IPS-20b (cell line): Measurements from ENCODE around the gene LIN37.

ENCODE experiments used
- H3K27ac ChIP-seq: one replicate; pipeline ENCODE4 v1.5.1; 2013; ENCODE audit warnings: low read length
- H3K27me3 ChIP-seq: 2 replicates; pipeline ENCODE4 v1.6.1; 2013; ENCODE audit warnings: mild to moderate bottlenecking, low read length, inconsistent platforms; ENCODE audit not compliant: insufficient read depth
- H3K36me3 ChIP-seq: 2 replicates; pipeline ENCODE4 v1.6.1; 2013; ENCODE audit warnings: low read depth, mild to moderate bottlenecking, inconsistent platforms, low read length, moderate library complexity; ENCODE audit not compliant: insufficient read depth
- H3K4me1 ChIP-seq: 2 replicates; pipeline ENCODE4 v1.6.1; 2013; ENCODE audit warnings: mild to moderate bottlenecking, control low read depth, inconsistent platforms, low read length, moderate library complexity; ENCODE audit not compliant: insufficient read depth
- H3K4me3 ChIP-seq: 2 replicates; pipeline ENCODE4 v1.5.1; 2013; ENCODE audit warnings: mild to moderate bottlenecking, low read length, inconsistent platforms
- H3K9ac ChIP-seq: 2 replicates; pipeline ENCODE4 v1.6.1; 2013; ENCODE audit warnings: low read depth, mild to moderate bottlenecking, inconsistent platforms, low read length, moderate library complexity
- H3K9me3 ChIP-seq: 2 replicates; pipeline ENCODE4 v1.6.1; 2013; ENCODE audit warnings: mild to moderate bottlenecking, low read depth, low read length, inconsistent platforms; ENCODE audit not compliant: insufficient read depth

The LIN37 gene, protein sequence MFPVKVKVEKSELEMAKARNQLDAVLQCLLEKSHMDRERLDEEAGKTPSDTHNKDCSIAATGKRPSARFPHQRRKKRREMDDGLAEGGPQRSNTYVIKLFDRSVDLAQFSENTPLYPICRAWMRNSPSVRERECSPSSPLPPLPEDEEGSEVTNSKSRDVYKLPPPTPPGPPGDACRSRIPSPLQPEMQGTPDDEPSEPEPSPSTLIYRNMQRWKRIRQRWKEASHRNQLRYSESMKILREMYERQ

DNA sequence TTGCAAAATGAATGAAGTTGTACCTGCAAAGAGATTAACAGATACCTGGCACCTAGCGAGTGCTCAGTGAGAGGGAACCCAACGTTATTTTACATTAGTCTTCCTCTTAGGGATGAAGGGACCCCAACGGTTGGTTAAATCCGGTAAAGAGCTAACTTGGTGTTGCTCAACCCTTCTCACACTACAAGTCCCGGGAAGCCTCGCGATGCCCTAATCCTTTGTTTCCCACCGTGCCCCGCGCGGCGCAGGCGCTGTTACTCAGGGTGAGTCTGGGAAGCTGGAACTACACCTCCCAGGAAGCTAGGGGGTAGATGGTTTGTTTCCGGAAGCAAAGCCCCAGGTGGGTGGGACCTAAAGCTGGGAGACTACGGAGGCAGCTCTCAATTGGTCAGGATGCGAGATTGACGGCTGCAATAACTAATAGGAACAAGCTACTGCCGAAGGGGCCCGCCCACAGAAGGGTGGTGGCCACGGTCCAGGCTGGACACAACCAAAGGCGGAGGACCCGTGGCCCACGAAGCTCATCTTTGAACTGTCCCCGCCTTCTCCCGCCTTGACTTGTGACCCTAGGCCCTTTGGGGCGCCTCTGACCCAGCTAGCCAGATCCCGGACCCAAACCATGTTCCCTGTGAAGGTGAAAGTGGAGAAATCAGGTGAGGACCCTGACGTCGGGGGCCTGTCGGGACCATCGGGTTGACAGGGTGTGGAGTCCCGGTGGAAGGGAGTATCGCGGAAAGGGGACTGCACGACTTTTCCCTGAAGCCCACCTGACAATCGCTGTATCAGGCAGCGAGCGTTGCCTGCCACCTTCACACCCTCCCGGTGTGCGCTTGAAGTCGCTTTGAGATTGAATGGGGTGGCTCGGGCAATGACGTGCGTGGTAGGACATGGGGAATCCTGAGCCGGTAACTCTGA is at the start of gene LIN37:
Gene LIN37, plus strand, starts transcription at position 471 of the 915 bp plus-strand sequence. Its CDS starts 149 bp downstream, at position 620.
- no peaks in the 10 kb centered on the region for H3K36me3 ChIP-seq

DNA sequence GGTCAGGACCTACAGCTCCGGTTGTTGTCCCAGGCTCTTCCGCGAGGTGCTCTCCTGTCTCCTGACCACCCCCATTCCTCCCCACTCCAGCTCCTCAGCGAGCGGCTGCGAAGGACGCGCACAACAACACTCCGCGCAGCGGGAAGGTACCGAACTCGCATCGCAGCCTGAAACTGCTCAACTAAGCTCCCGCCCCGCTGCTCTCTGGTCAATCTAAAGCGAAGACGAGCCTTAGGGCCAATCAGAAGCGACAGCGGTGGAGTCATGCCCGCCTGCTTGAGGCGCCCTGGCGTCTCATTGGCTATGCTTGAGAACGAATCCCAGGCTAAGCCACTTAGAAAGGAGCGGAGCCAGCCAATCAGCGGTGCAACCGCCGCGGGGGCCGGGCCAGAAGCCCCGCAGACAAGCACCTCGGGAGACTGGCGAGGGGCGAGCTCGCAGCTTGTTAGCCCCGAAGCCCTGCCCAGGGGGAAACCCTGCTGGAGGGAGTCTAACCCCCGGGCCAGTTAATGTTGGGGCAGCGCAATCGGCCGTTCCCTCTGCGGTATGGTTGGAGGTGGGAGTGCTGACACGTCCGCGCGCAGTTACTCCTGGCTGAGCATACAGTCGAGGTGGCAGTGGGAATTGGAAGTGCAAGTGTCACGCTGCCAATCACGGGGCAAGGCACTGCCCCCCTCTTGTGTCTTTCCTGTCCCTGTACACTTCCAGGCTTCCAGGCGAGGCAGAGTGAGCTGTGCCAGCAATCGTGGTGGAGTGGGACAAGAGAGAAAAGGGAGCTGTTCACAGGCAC is 46.0 kb upstream of the LIN37 start:
- Histone ChIP-seq H3K9ac (no peak overlapping the region), H3K4me1 (no peaks in the 10 kb centered on the region), H3K4me3 (peak overlapping the region; percentile 76), H3K27ac (no peak overlapping the region), H3K36me3 (no peaks in the 10 kb centered on the region), H3K27me3 (peaks cover 29% of the 10 kb centered on the region), H3K9me3 (no peaks in the 10 kb centered on the region)

More for the DNA sequence above, at the start of gene LIN37:
- H3K4me1 ChIP-seq, result peaks cover 3% of the 10 kb centered on the region; the same call in 1 of the 2 replicates
- H3K9ac ChIP-seq, result peak within 1 kb of the TSS; percentile 63
- no peak within 1 kb of the TSS for H3K27ac ChIP-seq
- H3K27me3 ChIP-seq, result no peaks in the 10 kb centered on the region
- H3K9me3 ChIP-seq, result no peaks in the 10 kb centered on the region
- peak within 1 kb of the TSS; percentile 89 for H3K4me3 ChIP-seq

DNA sequence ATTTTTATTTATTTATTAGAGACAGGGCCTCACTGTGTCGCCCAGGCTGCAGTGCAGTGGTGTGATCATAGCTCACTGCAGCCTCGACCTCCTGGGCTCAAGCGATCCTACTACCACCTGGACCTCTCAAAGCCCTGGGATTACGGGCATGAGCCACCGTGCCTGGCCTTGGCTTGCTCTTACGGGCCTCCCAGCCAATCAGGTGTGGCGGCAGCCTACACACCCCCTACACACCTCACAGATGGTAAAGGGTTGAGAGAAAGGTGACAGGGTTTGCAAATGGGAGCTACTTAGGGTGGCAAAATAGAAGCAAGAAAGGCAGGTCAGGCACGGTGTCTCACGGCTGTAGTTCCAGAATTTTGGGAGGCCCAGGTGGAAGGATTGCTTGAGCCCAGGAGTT is 45.0 kb upstream of the LIN37 start:
- Histone ChIP-seq H3K9ac (no peak overlapping the region), H3K9me3 (no peaks in the 10 kb centered on the region), H3K27me3 (peaks cover 35% of the 10 kb centered on the region), H3K4me3 (no peak overlapping the region), H3K36me3 (no peaks in the 10 kb centered on the region), H3K4me1 (no peaks in the 10 kb centered on the region), H3K27ac (no peak overlapping the region)

DNA sequence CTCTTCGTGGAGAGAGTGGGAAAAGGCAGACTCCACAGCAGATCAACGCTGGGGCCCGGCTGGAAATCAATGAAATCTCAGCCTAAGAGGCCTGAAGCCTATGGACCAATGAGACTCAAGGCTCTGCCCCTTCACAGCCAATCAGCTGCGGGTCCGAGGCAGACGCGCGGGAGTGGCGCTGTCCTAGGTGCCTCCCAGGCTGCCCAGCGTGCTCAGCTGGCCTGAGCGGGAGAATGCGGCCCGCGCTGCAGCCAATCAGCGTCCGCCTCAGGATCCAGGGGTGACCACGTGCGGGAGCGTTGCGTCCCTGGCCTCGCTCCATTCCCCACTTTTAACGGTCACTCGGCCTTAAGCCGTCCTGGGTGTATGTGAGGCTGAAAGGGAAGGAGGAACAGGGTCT is 44.2 kb upstream of the LIN37 start, which contains the start of gene ZBTB32:
Gene ZBTB32, plus strand, starts transcription at position 341 of the 400 bp plus-strand sequence. CDS start 10,069 bp downstream, outside the sequence.
- H3K36me3 ChIP-seq, result no peaks in the 10 kb centered on the region
- no peak within 1 kb of the TSS for H3K4me3 ChIP-seq
- H3K27ac ChIP-seq, result no peak within 1 kb of the TSS
- no peaks in the 10 kb centered on the region for H3K9me3 ChIP-seq
- no peaks in the 10 kb centered on the region for H3K4me1 ChIP-seq
- H3K9ac ChIP-seq, result no peak within 1 kb of the TSS
- H3K27me3 ChIP-seq, result peaks cover 37% of the 10 kb centered on the region

DNA sequence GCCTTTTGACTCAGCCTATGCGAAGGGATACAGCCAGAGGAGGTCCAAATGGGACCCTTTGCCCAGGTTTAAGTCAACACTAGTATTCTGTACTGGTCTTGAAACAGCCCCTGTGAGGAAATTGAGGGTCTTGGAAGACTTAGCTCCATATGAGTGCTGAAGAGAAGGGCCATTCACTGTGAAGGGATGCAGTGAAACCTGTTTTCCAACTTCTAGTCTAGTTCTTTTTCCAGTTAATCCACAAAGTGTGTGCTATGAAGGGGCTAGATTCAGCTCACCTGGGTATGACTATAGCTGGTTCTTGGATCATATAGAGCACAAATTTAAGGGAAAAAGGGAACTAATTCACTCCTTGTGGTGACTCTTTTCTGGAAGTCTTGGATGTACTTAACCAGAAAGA is 40.0 kb upstream of the LIN37 start:
- Histone ChIP-seq H3K27me3 (peaks cover 27% of the 10 kb centered on the region), H3K9ac (no peak overlapping the region), H3K4me3 (no peak overlapping the region), H3K27ac (no peak overlapping the region), H3K4me1 (peaks cover 4% of the 10 kb centered on the region; the same call in 1 of the 2 replicates), H3K36me3 (no peaks in the 10 kb centered on the region), H3K9me3 (no peaks in the 10 kb centered on the region)

DNA sequence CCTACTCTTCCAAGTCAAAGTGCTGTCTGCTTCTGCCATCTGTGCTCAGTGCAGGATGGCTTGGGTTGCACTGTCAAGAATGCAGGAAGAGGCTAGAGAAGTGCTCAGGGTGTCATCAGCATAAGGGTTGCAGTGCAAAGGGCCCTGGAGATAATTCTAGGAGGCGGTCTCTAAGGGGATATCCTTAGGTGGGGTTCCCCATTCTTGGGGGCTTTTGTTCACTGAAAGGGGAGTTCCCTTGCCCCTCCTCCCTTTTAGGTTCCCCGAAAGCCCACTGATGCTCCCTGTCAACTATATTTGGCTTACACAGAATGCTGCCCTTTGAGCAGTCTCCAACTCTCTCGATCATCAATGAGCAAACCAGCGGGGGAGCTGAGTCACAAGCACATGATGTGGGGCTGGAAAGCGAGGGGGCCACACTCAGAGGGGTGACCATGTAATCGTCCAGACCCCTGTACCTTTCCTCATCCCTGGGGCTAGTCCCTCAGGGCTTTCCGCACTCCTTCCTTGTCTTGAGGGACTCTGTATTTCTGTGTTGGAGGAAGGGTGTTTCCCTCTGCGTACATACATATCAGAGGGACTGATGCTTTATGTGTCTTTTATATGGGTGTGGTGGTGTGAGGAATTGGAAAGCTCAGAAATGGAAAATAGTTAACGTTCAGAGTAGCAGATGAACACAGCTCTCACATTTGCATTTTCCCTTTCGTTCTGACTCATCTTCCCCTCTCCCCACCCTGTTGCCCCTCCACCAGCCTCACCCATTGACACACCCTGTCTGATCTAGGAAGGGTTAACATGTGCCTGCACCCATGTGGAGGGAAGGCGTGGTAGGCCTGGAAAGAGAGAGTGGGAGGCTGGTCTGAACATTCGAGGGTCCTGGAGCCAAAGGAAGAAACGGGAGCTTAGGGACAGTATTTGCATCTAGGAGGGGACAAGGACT is 37.3 kb upstream of the LIN37 start:
- H3K4me1 ChIP-seq, result peaks cover 19% of the 10 kb centered on the region
- H3K9ac ChIP-seq, result no peak overlapping the region
- no peaks in the 10 kb centered on the region for H3K9me3 ChIP-seq
- H3K4me3 ChIP-seq, result no peak overlapping the region
- peaks cover 16% of the 10 kb centered on the region for H3K27me3 ChIP-seq
- H3K27ac ChIP-seq, result no peak overlapping the region
- no peaks in the 10 kb centered on the region for H3K36me3 ChIP-seq

DNA sequence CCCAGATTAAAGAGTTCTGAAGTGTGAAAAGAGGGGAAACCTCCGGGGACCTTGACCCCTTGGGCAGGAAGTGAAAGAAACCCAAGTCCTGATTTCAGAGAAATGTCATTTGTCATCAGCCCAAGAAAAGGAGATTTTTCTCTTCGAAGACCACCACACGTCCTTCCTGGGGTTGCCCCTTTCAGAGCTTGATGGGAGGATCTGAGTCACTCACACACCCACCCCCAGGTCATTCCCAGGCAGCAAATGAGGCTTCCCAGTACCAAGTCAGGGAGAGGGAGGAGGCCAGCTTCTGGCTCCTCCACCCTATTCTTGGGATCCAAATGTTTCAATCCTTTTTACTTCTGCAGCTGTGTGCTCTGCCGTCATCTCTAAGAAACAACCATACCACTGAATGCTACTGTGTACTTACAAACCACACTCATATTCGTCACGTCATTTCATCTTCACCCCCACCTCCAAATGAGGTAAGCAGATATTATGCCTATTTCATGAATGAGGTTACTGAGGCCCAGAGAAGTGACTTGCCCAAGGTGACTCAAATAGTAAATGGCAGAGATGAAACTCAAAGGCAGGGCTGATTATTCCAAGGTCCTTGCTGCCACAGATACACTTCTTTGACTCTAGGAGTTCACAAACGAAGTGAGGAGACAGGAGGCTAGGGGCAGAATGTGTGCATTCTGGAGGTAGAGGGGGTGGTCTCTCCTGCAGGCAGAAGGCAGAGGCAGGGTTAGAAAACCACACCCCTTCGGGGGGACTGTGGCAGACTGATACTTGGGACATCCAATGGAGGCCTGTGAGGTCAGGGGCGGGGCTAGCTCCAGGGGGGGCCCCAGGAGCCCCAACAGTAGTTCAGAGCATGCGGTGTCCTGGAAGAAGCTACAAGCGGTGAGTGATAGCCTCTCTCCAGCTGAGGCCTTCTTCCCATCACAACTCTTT is 35.5 kb upstream of the LIN37 start:
- H3K4me3 ChIP-seq, result no peak overlapping the region
- H3K27me3 ChIP-seq, result peaks cover 16% of the 10 kb centered on the region
- no peak overlapping the region for H3K9ac ChIP-seq
- H3K4me1 ChIP-seq, result peaks cover 19% of the 10 kb centered on the region
- H3K9me3 ChIP-seq, result no peaks in the 10 kb centered on the region
- no peaks in the 10 kb centered on the region for H3K36me3 ChIP-seq
- no peak overlapping the region for H3K27ac ChIP-seq

DNA sequence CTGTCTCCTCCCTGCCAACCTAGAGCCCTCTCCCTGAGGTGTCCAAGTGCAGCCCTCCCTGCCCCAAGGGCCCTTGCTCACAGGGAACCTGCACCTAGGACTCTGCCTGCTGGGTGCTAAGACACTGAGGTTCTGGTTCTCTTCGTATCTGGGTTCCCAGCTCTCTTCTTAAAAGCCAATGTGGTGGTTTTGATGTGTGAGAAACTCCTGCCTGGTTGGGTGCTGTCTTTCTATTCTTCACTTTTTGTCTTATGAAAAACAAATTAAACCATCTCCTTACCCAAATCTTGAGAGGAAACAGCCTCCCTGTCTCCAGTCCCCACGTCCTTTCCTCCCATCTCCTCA is 34.9 kb upstream of the LIN37 start:
- no peaks in the 10 kb centered on the region for H3K9me3 ChIP-seq
- H3K9ac ChIP-seq, result no peak overlapping the region
- H3K36me3 ChIP-seq, result no peaks in the 10 kb centered on the region
- peaks cover 10% of the 10 kb centered on the region for H3K27me3 ChIP-seq
- H3K27ac ChIP-seq, result no peak overlapping the region
- H3K4me1 ChIP-seq, result peaks cover 19% of the 10 kb centered on the region
- no peak overlapping the region for H3K4me3 ChIP-seq

DNA sequence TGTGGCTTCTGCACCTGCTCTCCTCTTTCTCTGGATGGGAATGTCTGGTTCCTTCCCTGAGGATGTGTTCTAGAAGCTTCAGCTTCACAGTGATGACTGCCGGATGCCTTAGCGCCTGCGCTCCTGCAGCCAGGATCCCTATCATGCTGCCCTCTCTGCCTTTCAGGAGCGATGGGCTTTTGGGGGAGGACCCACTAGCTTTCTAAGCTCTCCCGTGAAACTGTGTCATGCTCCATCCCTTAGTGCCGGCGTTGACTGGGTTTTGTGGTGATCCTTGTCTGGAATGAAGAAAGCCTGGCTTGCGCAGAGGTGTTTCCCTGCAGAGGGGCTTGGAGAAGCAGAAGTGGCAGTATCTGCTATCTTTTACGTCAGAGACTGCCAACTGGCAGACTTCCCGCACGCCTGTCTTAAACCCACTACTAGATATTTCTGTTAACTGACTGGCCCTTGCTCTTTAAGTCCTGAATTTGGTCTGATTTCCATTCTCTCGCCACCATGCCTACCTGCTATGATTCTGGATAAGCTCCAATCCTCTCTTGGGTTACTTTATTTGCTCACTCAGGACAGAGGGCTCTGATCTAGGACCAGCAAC is 34.4 kb upstream of the LIN37 start:
- H3K27me3 ChIP-seq, result peaks cover 9% of the 10 kb centered on the region
- H3K4me1 ChIP-seq, result peaks cover 19% of the 10 kb centered on the region
- no peak overlapping the region for H3K4me3 ChIP-seq
- no peaks in the 10 kb centered on the region for H3K36me3 ChIP-seq
- no peak overlapping the region for H3K9ac ChIP-seq
- no peaks in the 10 kb centered on the region for H3K9me3 ChIP-seq
- no peak overlapping the region for H3K27ac ChIP-seq
